ENCODE data around the gene DLGAP1.

DNA sequence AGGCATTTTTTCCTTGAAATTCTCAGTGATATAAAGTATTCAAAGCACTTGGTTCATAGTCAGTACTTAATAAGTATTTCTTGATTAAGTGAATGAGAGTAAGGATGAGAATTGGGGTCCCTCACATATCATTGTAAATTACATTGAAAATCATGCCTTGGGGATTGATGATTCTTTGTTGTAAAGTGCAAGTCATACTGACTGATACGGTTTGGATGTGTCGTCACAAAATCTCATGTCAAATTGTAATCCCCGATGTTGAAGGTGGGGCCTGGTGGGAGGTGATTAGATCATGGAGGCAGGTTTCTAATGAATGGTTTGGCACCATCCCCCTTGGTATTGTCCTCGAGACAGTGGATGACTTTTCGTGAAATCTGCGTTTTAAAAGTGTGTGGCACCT lies 385.9 kb downstream of the DLGAP1 start:
- TF ChIP-seq, protein P1, sequence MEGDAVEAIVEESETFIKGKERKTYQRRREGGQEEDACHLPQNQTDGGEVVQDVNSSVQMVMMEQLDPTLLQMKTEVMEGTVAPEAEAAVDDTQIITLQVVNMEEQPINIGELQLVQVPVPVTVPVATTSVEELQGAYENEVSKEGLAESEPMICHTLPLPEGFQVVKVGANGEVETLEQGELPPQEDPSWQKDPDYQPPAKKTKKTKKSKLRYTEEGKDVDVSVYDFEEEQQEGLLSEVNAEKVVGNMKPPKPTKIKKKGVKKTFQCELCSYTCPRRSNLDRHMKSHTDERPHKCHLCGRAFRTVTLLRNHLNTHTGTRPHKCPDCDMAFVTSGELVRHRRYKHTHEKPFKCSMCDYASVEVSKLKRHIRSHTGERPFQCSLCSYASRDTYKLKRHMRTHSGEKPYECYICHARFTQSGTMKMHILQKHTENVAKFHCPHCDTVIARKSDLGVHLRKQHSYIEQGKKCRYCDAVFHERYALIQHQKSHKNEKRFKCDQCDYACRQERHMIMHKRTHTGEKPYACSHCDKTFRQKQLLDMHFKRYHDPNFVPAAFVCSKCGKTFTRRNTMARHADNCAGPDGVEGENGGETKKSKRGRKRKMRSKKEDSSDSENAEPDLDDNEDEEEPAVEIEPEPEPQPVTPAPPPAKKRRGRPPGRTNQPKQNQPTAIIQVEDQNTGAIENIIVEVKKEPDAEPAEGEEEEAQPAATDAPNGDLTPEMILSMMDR (IDR thresholded peaks at IDR 0.05; ENCODE audit: low read depth, low read length): no peak
- no peak for TF ChIP-seq EZH2phosphoT487 (IDR thresholded peaks at IDR 0.05; ENCODE audit: low read depth)
